B cell (primary cell): ENCODE results near the gene TRIO. TPM values are rescaled to one million over a fixed set of nuclear protein-coding genes. Genes with fewer than 3 reads are reported as not detected.

Experiments used
- ATAC-seq: fragments of 200-7000 bp; cut with Tn5 transposase; one replicate; pipeline ENCODE4 v1.10.0; 2021; ENCODE audit warnings: low read depth, mild to moderate bottlenecking, moderate number of reproducible peaks, moderate library complexity
- CTCF ChIA-PET: fragments of 350-600 bp; sonication (Branson Sonifier 250); formaldehyde crosslinking; loops from one replicate; lab custom pipeline; 2021; ENCODE audit warnings: antibody characterized with exemption, inconsistent platforms; lab: Charles Lee
- POLR2A ChIA-PET: fragments of 350-600 bp; sonication (Branson Sonifier 250); formaldehyde crosslinking; loops from one replicate; lab custom pipeline; 2021; ENCODE audit warnings: antibody characterized with exemption; lab: Charles Lee
- DNase-seq: peaks from one replicate; pipeline ENCODE4 v3.0.0; 2013
- H2AFZ ChIP-seq: 2 replicates; pipeline ENCODE4 v1.6.1; 2012; ENCODE audit warnings: mild to moderate bottlenecking, low read depth, low read length; ENCODE audit not compliant: insufficient read depth, poor library complexity, severe bottlenecking
- H3K27ac ChIP-seq, 2 donors: 1 replicate in 1 of 2; 2 replicates in 1 of 2; pipeline ENCODE4 v1.5.1; 2012 to 2013; ENCODE audit warnings: low read length in 2 of 2, mild to moderate bottlenecking in 2 of 2, moderate library complexity in 1 of 2
- H3K27me3 ChIP-seq, 4 experiments: fragments of 200-600 bp in 1 of 4; sonication (generic) in 1 of 4; replicated peaks in 1 of 4; 1 replicate in 2 of 4; 2 replicates in 2 of 4; pipeline versions ENCODE4 v1.6.1 to v1.7.0; 2013 to 2016; ENCODE audit warnings: low read length in 3 of 4, mild to moderate bottlenecking in 2 of 4, mixed read lengths in 1 of 4, moderate library complexity in 1 of 4; ENCODE audit not compliant: insufficient read depth in 4 of 4, control insufficient read depth in 3 of 4; ENCODE audit errors: control extremely low read depth in 1 of 4
- H3K36me3 ChIP-seq, 2 experiments: replicated peaks in 1 of 2; 1 replicate in 1 of 2; 2 replicates in 1 of 2; pipeline versions ENCODE4 v1.6.1 to v1.7.1; 2013; ENCODE audit warnings: low read length in 1 of 2; ENCODE audit not compliant: insufficient read depth in 2 of 2, control insufficient read depth in 1 of 2; ENCODE audit errors: control extremely low read depth in 1 of 2, extremely low read depth in 1 of 2
- H3K4me1 ChIP-seq, 2 donors: fragments of 200-600 bp in 1 of 2; sonication (generic) in 1 of 2; 1 replicate in 1 of 2; 2 replicates in 1 of 2; pipeline versions ENCODE4 v1.5.1 to v1.6.1; 2013 to 2017; ENCODE audit warnings: low read length in 2 of 2; ENCODE audit not compliant: control insufficient read depth in 2 of 2, insufficient read depth in 2 of 2
- H3K4me2 ChIP-seq: replicated peaks from 2 replicates; pipeline ENCODE3; 2012; ENCODE audit warnings: mild to moderate bottlenecking, low read depth, low read length; ENCODE audit not compliant: poor library complexity, severe bottlenecking
- H3K4me3 ChIP-seq, 5 experiments: fragments of 200-600 bp in 1 of 5; sonication (generic) in 1 of 5; 1 replicate in 3 of 5; 2 replicates in 2 of 5; pipeline versions ENCODE4 v1.5.1 to v1.7.0; 2011 to 2016; ENCODE audit warnings: low read length in 4 of 5, mild to moderate bottlenecking in 4 of 5, low read depth in 2 of 5, control low read depth in 1 of 5, moderate library complexity in 1 of 5; ENCODE audit not compliant: insufficient read depth in 1 of 5; ENCODE audit errors: control extremely low read depth in 1 of 5, extremely low read depth in 1 of 5
- H3K79me2 ChIP-seq: fragments of 200-600 bp; sonication (generic); one replicate; pipeline ENCODE4 v1.6.0; 2016; ENCODE audit warnings: low read length; ENCODE audit not compliant: control insufficient read depth, insufficient read depth
- H3K9ac ChIP-seq: fragments of 200-600 bp; sonication (generic); 2 replicates; pipeline ENCODE4 v1.6.1; 2017; ENCODE audit warnings: mild to moderate bottlenecking, low read length, moderate library complexity
- H3K9me3 ChIP-seq, 3 donors: one replicate each; pipeline versions ENCODE4 v1.6.1 to v1.7.1; 2013; ENCODE audit warnings: low read length in 2 of 3; ENCODE audit not compliant: control insufficient read depth in 2 of 3, insufficient read depth in 1 of 3; ENCODE audit errors: control extremely low read depth in 1 of 3
- H4K20me1 ChIP-seq: 2 replicates; pipeline ENCODE4 v1.6.0; 2012; ENCODE audit warnings: mild to moderate bottlenecking, low read length; ENCODE audit not compliant: insufficient read depth, control insufficient read depth, poor library complexity, severe bottlenecking
- H3K27ac Mint-ChIP-seq: one replicate; pipeline ENCODE4 v1.8.0; 2021; ENCODE audit warnings: mixed read lengths
- H3K27me3 Mint-ChIP-seq: one replicate; pipeline ENCODE4 v1.8.0; 2021; ENCODE audit warnings: mixed read lengths
- H3K4me1 Mint-ChIP-seq: one replicate; pipeline ENCODE4 v1.8.0; 2021; ENCODE audit warnings: mixed read lengths
- H3K4me3 Mint-ChIP-seq: one replicate; pipeline ENCODE4 v1.8.0; 2021; ENCODE audit warnings: mixed read lengths
- H3K9me3 Mint-ChIP-seq: one replicate; pipeline ENCODE4 v1.8.0; 2022; ENCODE audit warnings: mixed read lengths; ENCODE audit not compliant: insufficient read depth
- EZH2 ChIP-seq: IDR thresholded peaks from 2 replicates; pipeline ENCODE4 v1.6.1; 2012; ENCODE audit warnings: borderline replicate concordance, low read depth, mild to moderate bottlenecking, moderate library complexity, low read length; ENCODE audit not compliant: insufficient read depth, poor library complexity, severe bottlenecking
- WGBS: methylation state at CpG from one replicate; pipeline ENCODE4 v1.1.5; 2013; ENCODE audit warnings: missing lambda C conversion rate; ENCODE audit not compliant: insufficient coverage; 5-methylcytosine and 5-hydroxymethylcytosine counted together
- intact Hi-C: fragments of 100-400 bp; cut with micrococcal nuclease; formaldehyde crosslinking; loops from one replicate; pipeline ENCODE4 v1.10.0; 2022
- polyA plus RNA-seq: library from polyadenylated mRNA; depleted of rRNA; stranded (reverse); fragments of >200 nt; gene quantifications from 2 replicates; pipeline ENCODE4 v1.2.3, GENCODE V29; 2012
- total RNA-seq, 2 donors: library from RNA; stranded (reverse); fragments of 120-200 nt in 1 of 2; gene quantifications; 1 replicate in 1 of 2; 2 replicates in 1 of 2; pipeline versions ENCODE4 v1.2.3 to v1.2.4, GENCODE V29; 2013 to 2022
- TF ChIP-seq, protein P1 (sequence below): fragments of 200-600 bp; IDR thresholded peaks from one replicate; pipeline ENCODE4 v1.8.0; 2022; ENCODE audit warnings: antibody characterized with exemption, mild to moderate bottlenecking

Gene TRIO
- total and polyA plus RNA-seq, 2 donors (not counting 1 experiment from before 2014, with no cell fraction given) = 90.5 to 479 TPM

DNA sequence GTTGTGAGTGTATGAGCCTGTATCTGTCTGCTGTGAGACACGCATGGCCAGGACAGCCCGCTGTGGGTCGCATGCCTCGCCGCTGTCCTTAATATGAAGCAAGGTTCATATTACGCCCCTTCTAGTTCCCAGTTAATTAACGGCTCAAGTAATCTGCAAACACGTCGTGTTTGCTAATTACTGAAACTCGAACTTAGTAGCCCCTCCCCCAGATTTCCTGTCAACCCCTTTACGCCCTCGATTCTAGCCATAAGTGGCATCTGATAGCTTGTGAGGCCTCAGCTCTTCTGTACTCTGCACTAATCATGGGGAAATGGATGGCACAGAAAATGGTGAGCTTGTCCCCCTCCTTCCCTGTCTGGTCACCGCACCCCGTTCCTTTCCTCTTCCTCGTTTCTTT, 321.5 kb downstream of the TRIO start:
- H3K27ac ChIP-seq = no peak overlapping the region
- H3K36me3 ChIP-seq = peaks cover 0 to 59% of the 10 kb centered on the region in 2 experiments
- H3K4me1 ChIP-seq = no peaks in the 10 kb centered on the region
- no peaks in the 10 kb centered on the region for H3K27me3 ChIP-seq
- POLR2A ChIA-PET = no interaction called here
- no peak overlapping the region for H3K9ac ChIP-seq
- Mint-ChIP-seq H3K4me1 (no peaks in the 10 kb centered on the region), H3K9me3 (no peaks in the 10 kb centered on the region), H3K27me3 (no peaks in the 10 kb centered on the region), H3K27ac (no peak overlapping the region), H3K4me3 (no peak overlapping the region)
- TF ChIP-seq EZH2 = no peak
- TF ChIP-seq, protein P1, sequence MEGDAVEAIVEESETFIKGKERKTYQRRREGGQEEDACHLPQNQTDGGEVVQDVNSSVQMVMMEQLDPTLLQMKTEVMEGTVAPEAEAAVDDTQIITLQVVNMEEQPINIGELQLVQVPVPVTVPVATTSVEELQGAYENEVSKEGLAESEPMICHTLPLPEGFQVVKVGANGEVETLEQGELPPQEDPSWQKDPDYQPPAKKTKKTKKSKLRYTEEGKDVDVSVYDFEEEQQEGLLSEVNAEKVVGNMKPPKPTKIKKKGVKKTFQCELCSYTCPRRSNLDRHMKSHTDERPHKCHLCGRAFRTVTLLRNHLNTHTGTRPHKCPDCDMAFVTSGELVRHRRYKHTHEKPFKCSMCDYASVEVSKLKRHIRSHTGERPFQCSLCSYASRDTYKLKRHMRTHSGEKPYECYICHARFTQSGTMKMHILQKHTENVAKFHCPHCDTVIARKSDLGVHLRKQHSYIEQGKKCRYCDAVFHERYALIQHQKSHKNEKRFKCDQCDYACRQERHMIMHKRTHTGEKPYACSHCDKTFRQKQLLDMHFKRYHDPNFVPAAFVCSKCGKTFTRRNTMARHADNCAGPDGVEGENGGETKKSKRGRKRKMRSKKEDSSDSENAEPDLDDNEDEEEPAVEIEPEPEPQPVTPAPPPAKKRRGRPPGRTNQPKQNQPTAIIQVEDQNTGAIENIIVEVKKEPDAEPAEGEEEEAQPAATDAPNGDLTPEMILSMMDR = no peak
- ATAC-seq (no peak), DNase-seq (no peak)
- WGBS = 95% methylated on average over 12 of the region's 15 CpGs
- H4K20me1 ChIP-seq = no peaks in the 10 kb centered on the region
- H3K79me2 ChIP-seq = no peaks in the 10 kb centered on the region
- H3K9me3 ChIP-seq = no peaks in the 10 kb centered on the region
- H3K4me2 ChIP-seq = no peak overlapping the region
- intact Hi-C loops = no loop called here
- no peak overlapping the region for H3K4me3 ChIP-seq
- CTCF ChIA-PET = interaction anchor here (1.2 to 1.4 kb wide), 2 partner anchors 184 kb away, joined by 3 to 4 read pairs; no protein-coding TSS in a partner anchor
- no peak overlapping the region for H2AFZ ChIP-seq

- H3K79me2 ChIP-seq = no peaks in the 10 kb centered on the region
- H3K27me3 ChIP-seq = no peaks in the 10 kb centered on the region
- no peak overlapping the region for H3K27ac ChIP-seq
- Mint-ChIP-seq H3K4me1 (no peaks in the 10 kb centered on the region), H3K4me3 (no peak overlapping the region), H3K27me3 (no peaks in the 10 kb centered on the region), H3K27ac (no peak overlapping the region), H3K9me3 (no peaks in the 10 kb centered on the region)
- H3K4me2 ChIP-seq = no peak overlapping the region
- H2AFZ ChIP-seq = no peak overlapping the region
- ChIA-PET POLR2A (no interaction called here), CTCF (interaction anchor here (1.4 kb wide), 1 partner anchor 183 kb away, joined by 4 read pairs; no protein-coding TSS in a partner anchor)
- H3K4me3 ChIP-seq = no peak overlapping the region
- H3K9ac ChIP-seq = no peak overlapping the region
- no peak for TF ChIP-seq EZH2
- TF ChIP-seq, protein P1 = no peak
- no peak for DNase-seq
- intact Hi-C loops = no loop called here
- H3K4me1 ChIP-seq = no peaks in the 10 kb centered on the region
- ATAC-seq = no peak
- H4K20me1 ChIP-seq = no peaks in the 10 kb centered on the region
- WGBS = 100% methylated on average over 3 of the region's 4 CpGs
- peaks cover 0 to 58% of the 10 kb centered on the region in 2 experiments for H3K36me3 ChIP-seq
- no peaks in the 10 kb centered on the region for H3K9me3 ChIP-seq
Observed at GRCh38 chr5:14465116-14465515, 322.0 kb downstream of the TRIO start.
